Neural progenitor cell (in vitro differentiated cells): Measurements from ENCODE around the gene GINS2. TPM values are rescaled to one million over a fixed set of nuclear protein-coding genes. Genes with fewer than 3 reads are reported as not detected.
A peak's percentile ranks its signal among the peaks of the same experiment; 100 is the strongest.

Source experiments
- DNase-seq: peaks from one replicate; pipeline ENCODE4 v3.0.0-alpha.2; 2016; ENCODE audit warnings: low spot score
- H2AFZ ChIP-seq: fragments of 200-600 bp; sonication (generic); replicated peaks from 2 replicates; pipeline ENCODE4 v1.6.1; 2016; ENCODE audit warnings: antibody characterized with exemption
- H3F3A ChIP-seq: fragments of 200-600 bp; sonication (generic); 2 replicates; pipeline ENCODE4 v1.6.1; 2016; ENCODE audit warnings: antibody characterized with exemption, low read depth
- H3K27ac ChIP-seq: fragments of 200-600 bp; sonication (generic); 2 replicates; pipeline ENCODE4 v1.5.1; 2016; ENCODE audit warnings: mild to moderate bottlenecking
- H3K27me3 ChIP-seq: fragments of 200-600 bp; sonication (generic); 2 replicates; pipeline ENCODE4 v1.6.1; 2016; ENCODE audit warnings: mild to moderate bottlenecking, moderate library complexity
- H3K36me3 ChIP-seq: fragments of 200-600 bp; sonication (generic); 2 replicates; pipeline ENCODE4 v1.5.1; 2016
- H3K4me1 ChIP-seq: fragments of 200-600 bp; sonication (generic); 2 replicates; pipeline ENCODE4 v1.6.1; 2016; ENCODE audit warnings: mixed run types
- H3K4me2 ChIP-seq: fragments of 200-600 bp; sonication (generic); 2 replicates; pipeline ENCODE4 v1.6.1; 2016
- H3K4me3 ChIP-seq: fragments of 200-600 bp; sonication (generic); 2 replicates; pipeline ENCODE4 v1.5.1; 2016
- H3K79me2 ChIP-seq: fragments of 200-600 bp; sonication (generic); 2 replicates; pipeline ENCODE4 v1.6.1; 2016; ENCODE audit warnings: low read depth
- H3K9ac ChIP-seq: fragments of 200-600 bp; sonication (generic); 2 replicates; pipeline ENCODE4 v1.6.1; 2016
- H3K9me3 ChIP-seq: fragments of 200-600 bp; sonication (generic); 2 replicates; pipeline ENCODE4 v1.5.1; 2016; ENCODE audit warnings: low read depth
- H4K20me1 ChIP-seq: fragments of 200-600 bp; sonication (generic); 2 replicates; pipeline ENCODE4 v1.6.1; 2016; ENCODE audit warnings: low read depth
- H3K27ac Mint-ChIP-seq: 3 replicates; pipeline ENCODE4 v1.8.0; 2021; ENCODE audit warnings: mixed read lengths
- H3K27me3 Mint-ChIP-seq: 2 replicates; pipeline ENCODE4 v1.8.0; 2022; ENCODE audit warnings: low read depth, mild to moderate bottlenecking, inconsistent platforms, moderate library complexity, mixed read lengths; ENCODE audit not compliant: insufficient read depth
- H3K36me3 Mint-ChIP-seq: 3 replicates; pipeline ENCODE4 v1.8.0; 2021; ENCODE audit warnings: mixed read lengths
- H3K4me1 Mint-ChIP-seq: 3 replicates; pipeline ENCODE4 v1.8.0; 2021; ENCODE audit warnings: mixed read lengths
- H3K4me3 Mint-ChIP-seq: 3 replicates; pipeline ENCODE4 v1.8.0; 2021; ENCODE audit warnings: mild to moderate bottlenecking, moderate library complexity, mixed read lengths
- H3K9me3 Mint-ChIP-seq: 3 replicates; pipeline ENCODE4 v1.8.0; 2020; ENCODE audit warnings: mixed read lengths
- CTCF ChIP-seq: fragments of 200-600 bp; sonication (generic); IDR thresholded peaks from 2 replicates; pipeline ENCODE4 v1.5.1; 2017; ENCODE audit warnings: antibody characterized with exemption, mild to moderate bottlenecking
- EZH2 ChIP-seq: fragments of 200-600 bp; sonication (generic); IDR thresholded peaks from 2 replicates; pipeline ENCODE4 v1.6.1; 2017; ENCODE audit warnings: antibody characterized with exemption, mild to moderate bottlenecking, moderate library complexity
- EZH2phosphoT487 ChIP-seq: fragments of 200-600 bp; sonication (generic); IDR thresholded peaks from 2 replicates; pipeline ENCODE4 v1.6.1; 2017; ENCODE audit warnings: antibody characterized with exemption
- total RNA-seq: library from RNA; depleted of rRNA; stranded (reverse); fragments of >200 nt; gene quantifications from 2 replicates; pipeline ENCODE4 v1.2.3, GENCODE V29; 2015; ENCODE audit warnings: low replicate concordance

Gene GINS2
- total RNA-seq = 47.9 and 51.9 TPM in 2 replicates

GRCh38 chr16:85688586-85689284 lies at the start of gene GINS2:
Gene GINS2, minus strand, starts transcription at chr16:85688954. Its CDS starts 56 bp downstream, at chr16:85688898.
- H3K27ac Mint-ChIP-seq = no peak within 1 kb of the TSS
- peaks cover 8% of the 10 kb centered on the region for H3K27me3 Mint-ChIP-seq
- no peak within 1 kb of the TSS for H3K27ac ChIP-seq

GRCh38 chr16:85736921-85737320 lies 48.2 kb upstream of the GINS2 start:
- Histone ChIP-seq H3K4me1 (peaks cover 10% of the 10 kb centered on the region), H3K4me2 (no peak overlapping the region), H3F3A (peaks cover 5% of the 10 kb centered on the region), H2AFZ (no peak overlapping the region), H3K36me3 (no peaks in the 10 kb centered on the region), H3K27ac (no peak overlapping the region), H3K4me3 (no peak overlapping the region), H3K79me2 (no peaks in the 10 kb centered on the region), H3K9me3 (no peaks in the 10 kb centered on the region), H4K20me1 (no peaks in the 10 kb centered on the region), H3K27me3 (no peaks in the 10 kb centered on the region), H3K9ac (no peak overlapping the region)
- Mint-ChIP-seq H3K4me1 (peaks cover 13% of the 10 kb centered on the region), H3K36me3 (no peaks in the 10 kb centered on the region), H3K27ac (no peak overlapping the region), H3K27me3 (peaks cover 19% of the 10 kb centered on the region), H3K4me3 (no peak overlapping the region), H3K9me3 (no peaks in the 10 kb centered on the region)
- no peak for TF ChIP-seq EZH2
- no peak for TF ChIP-seq CTCF
- no peak for TF ChIP-seq EZH2phosphoT487
- DNase-seq = no peak

More at GRCh38 chr16:85688586-85689284, at the start of gene GINS2:
- H3K4me3 Mint-ChIP-seq = peak within 1 kb of the TSS; percentile 90
- Histone ChIP-seq H4K20me1 (peaks cover 19% of the 10 kb centered on the region), H3K4me1 (peaks cover 14% of the 10 kb centered on the region), H3K9me3 (no peaks in the 10 kb centered on the region), H2AFZ (peak within 1 kb of the TSS; percentile 95), H3K4me3 (peak within 1 kb of the TSS; percentile 79), H3K9ac (peak within 1 kb of the TSS; percentile 68), H3K36me3 (no peaks in the 10 kb centered on the region), H3F3A (no peaks in the 10 kb centered on the region), H3K79me2 (peaks cover 45% of the 10 kb centered on the region), H3K27me3 (peaks cover 22% of the 10 kb centered on the region), H3K4me2 (peak within 1 kb of the TSS; percentile 93)
- peaks cover 13% of the 10 kb centered on the region for H3K36me3 Mint-ChIP-seq
- H3K4me1 Mint-ChIP-seq = peaks cover 23% of the 10 kb centered on the region
- H3K9me3 Mint-ChIP-seq = no peaks in the 10 kb centered on the region
- TF ChIP-seq EZH2 = peak; percentile 29
- TF ChIP-seq EZH2phosphoT487 = no peak
- no peak for TF ChIP-seq CTCF
- peak; percentile 98 for DNase-seq

- Histone ChIP-seq H4K20me1 (no peaks in the 10 kb centered on the region), H2AFZ (no peak overlapping the region), H3K4me1 (peaks cover 10% of the 10 kb centered on the region), H3F3A (peaks cover 8% of the 10 kb centered on the region), H3K9ac (no peak overlapping the region), H3K27ac (no peak overlapping the region), H3K4me3 (no peak overlapping the region), H3K36me3 (no peaks in the 10 kb centered on the region), H3K27me3 (no peaks in the 10 kb centered on the region), H3K4me2 (no peak overlapping the region), H3K79me2 (no peaks in the 10 kb centered on the region), H3K9me3 (no peaks in the 10 kb centered on the region)
- Mint-ChIP-seq H3K27me3 (peaks cover 22% of the 10 kb centered on the region), H3K4me3 (peak overlapping the region; percentile 21), H3K4me1 (peaks cover 14% of the 10 kb centered on the region), H3K27ac (peak overlapping the region; percentile 50), H3K9me3 (no peaks in the 10 kb centered on the region), H3K36me3 (no peaks in the 10 kb centered on the region)
- no peak for DNase-seq
- TF ChIP-seq CTCF = no peak
These were observed 47.2 kb upstream of the GINS2 start for GRCh38 chr16:85735946-85736345.
